Stomach (tissue), 9 donors: ENCODE measurements around the gene MAGI2. TPM values are rescaled to one million over a fixed set of nuclear protein-coding genes. Genes with fewer than 3 reads are reported as not detected.
A peak's percentile ranks its signal among the peaks of the same experiment; 100 is the strongest.

Experiments used
- DNase-seq, 2 donors: peaks; one replicate each; pipeline versions ENCODE4 v3.0.0 to v3.0.0-alpha.2; 2013 to 2019
- H3K27ac ChIP-seq, 5 donors: fragments of 200-600 bp in 4 of 5; sonication (generic) in 4 of 5; one replicate each; pipeline ENCODE4 v1.5.1; 2013 to 2019; ENCODE audit warnings: mild to moderate bottlenecking in 1 of 5, moderate library complexity in 1 of 5
- H3K27me3 ChIP-seq, 3 donors: fragments of 200-600 bp; sonication (generic); one replicate each; pipeline ENCODE4 v1.5.1; 2017 to 2019; ENCODE audit warnings: mixed run types in 1 of 3
- H3K36me3 ChIP-seq, 4 donors: fragments of 200-600 bp; sonication (generic); 1 replicate in 3 of 4; 2 replicates in 1 of 4; pipeline ENCODE4 v1.5.1; 2016 to 2019
- H3K4me1 ChIP-seq, 4 donors: fragments of 200-600 bp; sonication (generic); one replicate each; pipeline ENCODE4 v1.5.1; 2016 to 2019
- H3K4me3 ChIP-seq, 4 donors: fragments of 200-600 bp; sonication (generic) in 3 of 4; one replicate each; pipeline ENCODE4 v1.5.1; 2016 to 2019; ENCODE audit warnings: mild to moderate bottlenecking in 1 of 4
- H3K9me3 ChIP-seq, 4 donors: fragments of 200-600 bp; sonication (generic); one replicate each; pipeline ENCODE4 v1.5.1; 2016 to 2019
- EP300 ChIP-seq: sonication (generic); formaldehyde crosslinking; IDR thresholded peaks from one replicate; pipeline ENCODE4 v1.6.1; 2017; ENCODE audit warnings: antibody characterized with exemption
- POLR2A ChIP-seq, 4 donors: fragments of 450-650 bp; IDR thresholded peaks; one replicate each; pipeline ENCODE4 v1.6.1; 2016; ENCODE audit warnings: antibody characterized with exemption in 4 of 4, control low read depth in 2 of 4, mild to moderate bottlenecking in 1 of 4, moderate library complexity in 1 of 4
- POLR2AphosphoS5 ChIP-seq, 3 donors: sonication (generic); formaldehyde crosslinking; IDR thresholded peaks; one replicate each; pipeline ENCODE4 v1.6.1; 2016; ENCODE audit warnings: antibody characterized with exemption in 3 of 3
- WGBS, 5 donors: extraction: QIAGEN DNeasy Blood & Tissue Kit in 3 of 5; methylation state at CpG; one replicate each; pipeline versions ENCODE4 v1.1.5 to v1.1.7; 2013 to 2018; 5-methylcytosine and 5-hydroxymethylcytosine counted together
- intact Hi-C: fragments of 100-400 bp; cut with DNase I; formaldehyde crosslinking; loops from one replicate; pipeline ENCODE4 v1.15.1; 2023; ENCODE audit warnings: low total_unique reads
- polyA plus RNA-seq, 3 donors: library from polyadenylated mRNA; stranded (reverse); fragments of 200-250 nt; gene quantifications; one replicate each; pipeline ENCODE4 v1.2.3, GENCODE V29; 2013
- total RNA-seq, 5 donors: library from RNA; depleted of rRNA; stranded (reverse); fragments of >200 nt; gene quantifications; one replicate each; pipeline versions ENCODE4 v1.1.0 to v1.2.3, GENCODE V29; 2014 to 2016
- TF ChIP-seq, protein P1 (sequence below), 7 experiments: fragments of 450-650 bp in 4 of 7; fragments of 200-600 bp in 3 of 7; sonication (generic) in 3 of 7; IDR thresholded peaks; one replicate each; pipeline ENCODE4 v1.5.1; 2016 to 2019; ENCODE audit warnings: antibody characterized with exemption in 7 of 7, control low read depth in 2 of 7, mild to moderate bottlenecking in 1 of 7
- donor health status: healthy with polysubstance abuse.
- donor health status: Bipolar disorder and iron deficiency.
- donor health status: healthy.

MAGI2 gene
- total and polyA plus RNA-seq, 8 donors: 0.92 to 53.9 (median 5.8) TPM

DNA sequence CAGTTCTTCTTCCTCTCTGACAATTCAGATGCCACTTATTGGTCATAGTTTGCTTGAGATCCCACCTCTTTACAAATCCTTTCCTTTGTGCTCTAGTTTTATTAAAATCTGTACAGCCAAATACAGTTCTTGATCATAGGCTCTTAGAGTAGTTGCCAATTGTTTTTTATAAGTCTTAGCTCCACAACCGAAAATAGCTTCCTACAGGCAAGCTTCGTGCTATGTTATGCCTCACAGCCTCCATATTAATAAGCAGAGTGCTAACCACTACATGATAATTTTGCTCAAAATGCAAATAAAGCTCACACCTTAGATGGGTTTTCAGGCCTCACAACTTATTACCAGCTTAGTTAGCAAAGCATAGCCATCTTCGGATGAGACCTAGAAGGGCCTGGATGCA lies 688.9 kb downstream of the MAGI2 start:
- WGBS, 5 donors: 88 to 95% (median 92%) methylated on average over 3 of the region's 3 CpGs
- TF ChIP-seq POLR2A (IDR thresholded peaks at IDR 0.05) (no peak), POLR2AphosphoS5 (IDR thresholded peaks at IDR 0.05) (no peak), EP300 (no peak)
- TF ChIP-seq, protein P1, sequence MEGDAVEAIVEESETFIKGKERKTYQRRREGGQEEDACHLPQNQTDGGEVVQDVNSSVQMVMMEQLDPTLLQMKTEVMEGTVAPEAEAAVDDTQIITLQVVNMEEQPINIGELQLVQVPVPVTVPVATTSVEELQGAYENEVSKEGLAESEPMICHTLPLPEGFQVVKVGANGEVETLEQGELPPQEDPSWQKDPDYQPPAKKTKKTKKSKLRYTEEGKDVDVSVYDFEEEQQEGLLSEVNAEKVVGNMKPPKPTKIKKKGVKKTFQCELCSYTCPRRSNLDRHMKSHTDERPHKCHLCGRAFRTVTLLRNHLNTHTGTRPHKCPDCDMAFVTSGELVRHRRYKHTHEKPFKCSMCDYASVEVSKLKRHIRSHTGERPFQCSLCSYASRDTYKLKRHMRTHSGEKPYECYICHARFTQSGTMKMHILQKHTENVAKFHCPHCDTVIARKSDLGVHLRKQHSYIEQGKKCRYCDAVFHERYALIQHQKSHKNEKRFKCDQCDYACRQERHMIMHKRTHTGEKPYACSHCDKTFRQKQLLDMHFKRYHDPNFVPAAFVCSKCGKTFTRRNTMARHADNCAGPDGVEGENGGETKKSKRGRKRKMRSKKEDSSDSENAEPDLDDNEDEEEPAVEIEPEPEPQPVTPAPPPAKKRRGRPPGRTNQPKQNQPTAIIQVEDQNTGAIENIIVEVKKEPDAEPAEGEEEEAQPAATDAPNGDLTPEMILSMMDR (IDR thresholded peaks at IDR 0.05): no peak
- no peak overlapping the region for H3K4me3 ChIP-seq
- H3K27ac ChIP-seq: no peak overlapping the region
- intact Hi-C loops: no loop called here
- H3K9me3 ChIP-seq: no peaks in the 10 kb centered on the region
- no peak for DNase-seq
- no peaks in the 10 kb centered on the region for H3K36me3 ChIP-seq
- peaks cover 0 to 13% (median 1%) of the 10 kb centered on the region in 4 donors for H3K4me1 ChIP-seq
- no peaks in the 10 kb centered on the region for H3K27me3 ChIP-seq

DNA sequence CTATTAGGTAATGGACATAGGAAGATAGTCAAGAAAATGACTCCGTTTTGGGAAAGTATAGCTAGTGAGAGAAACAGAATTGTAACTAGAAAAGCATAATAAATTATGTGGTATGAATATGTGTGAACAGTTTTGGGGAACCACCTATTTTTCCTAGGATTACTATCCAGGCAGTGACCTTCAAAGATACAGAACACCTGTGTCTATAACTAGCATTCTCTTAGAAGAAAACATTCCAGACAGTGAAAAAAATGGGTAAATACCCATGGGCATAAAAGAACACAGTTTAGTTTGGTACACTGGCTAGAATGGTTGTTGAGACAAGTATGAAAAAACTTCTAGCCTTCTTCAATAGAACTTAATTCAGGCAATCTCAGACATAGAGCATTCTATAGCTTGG lies 690.8 kb downstream of the MAGI2 start:
- no peaks in the 10 kb centered on the region for H3K27me3 ChIP-seq
- WGBS, 5 donors: 76 to 88% (median 86%) methylated on average over 1 of the region's 1 CpG
- TF ChIP-seq, protein P1 (IDR thresholded peaks at IDR 0.05): no peak
- no peak for TF ChIP-seq EP300
- no peak for TF ChIP-seq POLR2A (IDR thresholded peaks at IDR 0.05)
- no peak for TF ChIP-seq POLR2AphosphoS5 (IDR thresholded peaks at IDR 0.05)
- no peak overlapping the region for H3K27ac ChIP-seq
- peaks cover 0 to 4% (median 0%) of the 10 kb centered on the region in 4 donors for H3K4me1 ChIP-seq
- no peak for DNase-seq
- H3K9me3 ChIP-seq: no peaks in the 10 kb centered on the region
- H3K36me3 ChIP-seq: no peaks in the 10 kb centered on the region
- intact Hi-C loops: no loop called here
- no peak overlapping the region for H3K4me3 ChIP-seq

DNA sequence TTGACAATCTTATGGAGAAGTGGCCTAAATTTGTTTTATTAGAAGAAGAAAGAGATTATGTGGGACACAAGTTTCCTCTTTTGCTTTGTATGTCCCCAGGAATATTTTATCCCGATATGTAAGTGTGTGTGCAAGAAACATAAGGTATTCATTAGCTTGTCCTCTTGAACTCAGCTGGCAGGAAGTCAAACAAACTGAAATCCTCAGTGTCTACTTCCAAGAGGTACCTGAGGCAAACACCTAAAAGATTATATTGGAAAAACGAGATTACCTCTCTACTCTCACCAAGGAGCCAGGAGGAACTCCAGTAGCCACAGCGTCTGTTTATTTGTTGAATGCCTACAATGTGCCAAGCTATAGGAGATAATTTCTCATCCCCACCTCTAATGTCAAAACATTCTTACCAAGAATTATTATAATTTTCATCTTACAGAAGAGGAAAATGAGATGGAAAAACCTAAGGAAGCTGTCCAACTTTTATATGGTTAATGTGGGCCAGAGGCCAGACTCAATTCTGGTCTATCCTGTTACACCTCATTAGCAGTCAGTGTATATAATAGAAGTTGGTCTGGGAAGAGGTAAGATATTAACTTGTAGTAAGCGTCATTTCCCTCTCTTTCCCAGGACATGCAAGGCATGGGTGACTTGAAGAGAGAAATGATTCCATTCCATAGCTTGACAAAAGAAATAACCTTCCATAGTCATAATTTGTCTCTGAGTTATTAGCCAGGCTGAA lies 692.7 kb downstream of the MAGI2 start:
- Histone ChIP-seq H3K27ac (no peak overlapping the region), H3K4me3 (no peak overlapping the region), H3K27me3 (no peaks in the 10 kb centered on the region), H3K4me1 (peaks cover 0 to 4% (median 0%) of the 10 kb centered on the region in 4 donors), H3K36me3 (no peaks in the 10 kb centered on the region), H3K9me3 (no peaks in the 10 kb centered on the region)
- TF ChIP-seq, protein P1 (IDR thresholded peaks at IDR 0.05): no peak
- no peak for TF ChIP-seq EP300
- TF ChIP-seq POLR2AphosphoS5 (IDR thresholded peaks at IDR 0.05): no peak
- TF ChIP-seq POLR2A (IDR thresholded peaks at IDR 0.05): no peak
- 20 to 50% (median 45%) methylated on average over 4 of the region's 4 CpGs for WGBS, 5 donors
- peak in 1 of 2 donors; percentile 27 for DNase-seq
- intact Hi-C loops: no loop called here

DNA sequence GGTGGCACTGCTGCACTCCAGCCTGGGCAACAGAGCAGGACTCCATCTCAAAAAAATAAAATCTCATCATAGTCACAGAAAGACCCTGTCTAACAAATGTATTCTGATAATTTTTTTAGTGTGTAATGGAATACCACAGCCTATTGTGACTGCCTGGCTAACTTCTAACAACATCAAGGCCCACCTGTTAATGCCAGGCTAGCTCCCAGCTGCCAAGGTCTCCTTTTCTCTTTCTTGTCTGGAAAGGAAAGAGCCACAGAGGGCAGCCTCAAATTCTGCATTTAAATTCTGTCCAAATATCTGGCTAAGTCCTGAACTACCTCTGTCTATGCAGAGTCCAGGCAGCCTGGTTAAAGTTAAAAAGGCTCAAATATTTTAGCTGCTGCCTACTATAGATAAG lies 700.9 kb downstream of the MAGI2 start:
- no peaks in the 10 kb centered on the region for H3K27me3 ChIP-seq
- no peaks in the 10 kb centered on the region for H3K36me3 ChIP-seq
- peaks cover 0 to 10% (median 7%) of the 10 kb centered on the region in 4 donors for H3K9me3 ChIP-seq
- no peak for TF ChIP-seq POLR2A (IDR thresholded peaks at IDR 0.05)
- no peak for TF ChIP-seq EP300
- TF ChIP-seq, protein P1 (IDR thresholded peaks at IDR 0.05): no peak
- TF ChIP-seq POLR2AphosphoS5 (IDR thresholded peaks at IDR 0.05): no peak
- intact Hi-C loops: no loop called here
- no peaks in the 10 kb centered on the region for H3K4me1 ChIP-seq
- H3K27ac ChIP-seq: no peak overlapping the region
- H3K4me3 ChIP-seq: no peak overlapping the region
- no peak for DNase-seq
